Measurements from ENCODE around the gene PITX3. TPM values are rescaled to one million over a fixed set of nuclear protein-coding genes. Genes with fewer than 3 reads are reported as not detected.
A peak's percentile ranks its signal among the peaks of the same experiment; 100 is the strongest.
"Not testable (repeated sequence)": the region's sequence is repeated elsewhere in the genome, so short reads cannot be mapped to it uniquely, and the experiment has no call there.

Gene PITX3
- total and polyA plus RNA-seq, 7 donors, result 2.0 to 9.7 (median 7.6) TPM

DNA sequence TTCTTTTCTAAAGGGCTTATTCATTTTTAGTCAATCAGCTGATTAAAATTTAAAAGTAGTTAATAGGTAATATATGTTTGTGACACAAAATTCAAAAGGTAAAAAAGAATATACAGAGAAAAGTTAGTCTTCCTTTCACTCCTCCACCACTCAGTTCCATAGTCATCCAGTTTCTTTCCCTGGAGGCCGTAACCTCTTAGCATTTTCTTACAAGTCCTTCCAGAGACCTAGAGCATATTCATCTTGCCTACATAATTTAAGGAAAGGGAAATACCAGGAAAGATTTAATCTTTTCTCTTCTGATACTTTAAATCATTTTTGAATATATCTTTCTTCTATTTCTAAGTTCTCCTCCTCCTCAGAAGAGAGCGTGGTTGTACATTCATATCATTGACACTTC is 14.1 kb upstream of the PITX3 start:
- H3K36me3 ChIP-seq (ENCODE audit: insufficient read depth in 1 of 2, low read depth in 1 of 2), result peaks cover 0 to 16% of the 10 kb centered on the region in 2 donors
- intact Hi-C loops (cut with DNase I), result no loop called here

DNA sequence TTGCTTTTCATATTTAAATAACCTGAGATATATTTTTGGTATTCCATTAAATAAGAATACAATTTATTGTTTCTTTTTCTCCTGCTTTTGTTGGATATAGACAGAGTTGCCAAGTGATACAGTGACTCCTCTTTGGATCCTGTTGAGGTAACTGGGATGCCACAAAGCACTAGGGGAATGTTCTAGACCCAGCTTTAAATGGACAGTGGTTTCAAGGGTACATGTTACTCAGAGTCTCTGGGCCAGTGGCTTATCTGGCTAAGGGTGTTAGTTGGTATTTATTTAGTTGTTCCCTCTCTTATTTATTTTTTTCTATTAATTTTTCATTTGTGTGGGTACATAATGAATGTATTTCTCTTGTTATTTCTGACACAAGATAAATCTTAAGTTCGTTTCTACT is 13.1 kb upstream of the PITX3 start:
- peaks cover 0 to 6% of the 10 kb centered on the region in 2 donors for H3K36me3 ChIP-seq (ENCODE audit: insufficient read depth in 1 of 2, low read depth in 1 of 2)
- 69 to 79% (median 75%) methylated on average over 1 of the region's 1 CpG for WGBS, 3 donors
- H3K4me1 ChIP-seq, result peaks cover 22% of the 10 kb centered on the region
- no peak for DNase-seq
- TF ChIP-seq, protein P1, sequence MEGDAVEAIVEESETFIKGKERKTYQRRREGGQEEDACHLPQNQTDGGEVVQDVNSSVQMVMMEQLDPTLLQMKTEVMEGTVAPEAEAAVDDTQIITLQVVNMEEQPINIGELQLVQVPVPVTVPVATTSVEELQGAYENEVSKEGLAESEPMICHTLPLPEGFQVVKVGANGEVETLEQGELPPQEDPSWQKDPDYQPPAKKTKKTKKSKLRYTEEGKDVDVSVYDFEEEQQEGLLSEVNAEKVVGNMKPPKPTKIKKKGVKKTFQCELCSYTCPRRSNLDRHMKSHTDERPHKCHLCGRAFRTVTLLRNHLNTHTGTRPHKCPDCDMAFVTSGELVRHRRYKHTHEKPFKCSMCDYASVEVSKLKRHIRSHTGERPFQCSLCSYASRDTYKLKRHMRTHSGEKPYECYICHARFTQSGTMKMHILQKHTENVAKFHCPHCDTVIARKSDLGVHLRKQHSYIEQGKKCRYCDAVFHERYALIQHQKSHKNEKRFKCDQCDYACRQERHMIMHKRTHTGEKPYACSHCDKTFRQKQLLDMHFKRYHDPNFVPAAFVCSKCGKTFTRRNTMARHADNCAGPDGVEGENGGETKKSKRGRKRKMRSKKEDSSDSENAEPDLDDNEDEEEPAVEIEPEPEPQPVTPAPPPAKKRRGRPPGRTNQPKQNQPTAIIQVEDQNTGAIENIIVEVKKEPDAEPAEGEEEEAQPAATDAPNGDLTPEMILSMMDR (IDR thresholded peaks at IDR 0.05), result no peak
- intact Hi-C loops (cut with DNase I), result no loop called here
- peak in 1 of 4 donors; percentile 49 for ATAC-seq
- H3K9me3 ChIP-seq, result no peaks in the 10 kb centered on the region
- no peaks in the 10 kb centered on the region for H3K27me3 ChIP-seq (ENCODE audit: insufficient read depth in 3 of 3, low read length in 2 of 3)
- no peak overlapping the region for H3K27ac ChIP-seq
- no peak overlapping the region for H3K4me3 ChIP-seq

More for the DNA sequence above, 14.1 kb upstream of the PITX3 start:
- H3K4me1 ChIP-seq, result peaks cover 20% of the 10 kb centered on the region
- no peak overlapping the region for H3K4me3 ChIP-seq
- TF ChIP-seq, protein P1 (IDR thresholded peaks at IDR 0.05), result no peak
- WGBS, 3 donors, result 64 to 88% (median 87%) methylated on average over 2 of the region's 2 CpGs
- no peaks in the 10 kb centered on the region for H3K27me3 ChIP-seq (ENCODE audit: insufficient read depth in 3 of 3, low read length in 2 of 3)
- H3K9me3 ChIP-seq, result no peaks in the 10 kb centered on the region
- ATAC-seq, result no peak
- DNase-seq, result no peak
- no peak overlapping the region for H3K27ac ChIP-seq

DNA sequence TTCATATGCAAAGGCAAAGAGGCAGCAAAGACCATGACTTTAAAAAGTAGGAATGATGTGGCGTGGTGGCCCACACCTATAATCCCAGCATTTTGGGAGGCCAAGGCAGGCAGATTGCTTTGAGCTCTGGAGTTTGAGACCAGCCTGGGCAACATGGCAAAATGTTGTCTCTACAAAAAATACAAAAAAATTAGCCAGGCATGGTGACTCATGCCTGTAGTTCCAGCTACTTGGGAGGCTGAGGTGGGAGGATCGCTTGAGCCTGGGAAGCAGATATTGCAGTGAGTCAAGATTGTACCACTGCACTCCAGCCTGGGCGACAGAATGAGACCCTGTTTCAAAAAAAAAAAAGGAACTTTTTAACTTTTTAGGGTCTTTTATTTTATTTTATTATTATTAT is 11.2 kb upstream of the PITX3 start:
- ATAC-seq; H3K27me3 ChIP-seq (ENCODE audit: insufficient read depth in 3 of 3, low read length in 2 of 3); H3K36me3 ChIP-seq (ENCODE audit: insufficient read depth in 1 of 2, low read depth in 1 of 2); H3K4me3 ChIP-seq; H3K27ac ChIP-seq; DNase-seq; H3K9me3 ChIP-seq; intact Hi-C loops (cut with DNase I): not testable (repeated sequence)
- H3K4me1 ChIP-seq, result peaks cover 38% of the 10 kb centered on the region
- 93 to 98% (median 96%) methylated on average over 3 of the region's 3 CpGs for WGBS, 3 donors

DNA sequence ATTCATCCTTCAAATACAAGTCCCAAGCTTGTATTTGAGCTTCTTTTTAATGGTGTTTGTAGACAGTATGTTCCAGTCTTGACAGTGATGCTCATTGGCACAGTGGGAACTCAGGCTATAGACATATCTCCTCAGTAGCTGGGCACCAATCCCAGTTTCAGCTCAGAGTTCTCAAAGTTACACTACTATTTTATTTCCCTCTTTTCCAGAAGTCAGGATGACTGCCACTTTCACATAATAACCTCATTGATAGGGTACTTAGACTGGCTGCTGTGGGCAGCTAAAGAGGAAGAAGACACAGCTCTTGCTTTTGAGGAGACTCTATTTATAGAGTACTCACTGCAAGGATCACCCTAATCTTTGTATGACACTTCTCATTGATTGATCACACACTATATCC is 6.4 kb upstream of the PITX3 start:
- no peaks in the 10 kb centered on the region for H3K36me3 ChIP-seq (ENCODE audit: insufficient read depth in 1 of 2, low read depth in 1 of 2)
- no peaks in the 10 kb centered on the region for H3K9me3 ChIP-seq
- H3K27ac ChIP-seq, result peak overlapping the region; percentile 5
- intact Hi-C loops (cut with DNase I), result loop anchor here (5.0 to 10.0 kb wide), 2 partner anchors 35 to 47 kb away; no protein-coding TSS in a partner anchor
- TF ChIP-seq, protein P1 (IDR thresholded peaks at IDR 0.05), result no peak
- H3K4me3 ChIP-seq, result peak overlapping the region; percentile 89
- H3K27me3 ChIP-seq (ENCODE audit: insufficient read depth in 3 of 3, low read length in 2 of 3), result no peaks in the 10 kb centered on the region
- no peak for ATAC-seq
- H3K4me1 ChIP-seq, result peaks cover 55% of the 10 kb centered on the region
- DNase-seq, result no peak

DNA sequence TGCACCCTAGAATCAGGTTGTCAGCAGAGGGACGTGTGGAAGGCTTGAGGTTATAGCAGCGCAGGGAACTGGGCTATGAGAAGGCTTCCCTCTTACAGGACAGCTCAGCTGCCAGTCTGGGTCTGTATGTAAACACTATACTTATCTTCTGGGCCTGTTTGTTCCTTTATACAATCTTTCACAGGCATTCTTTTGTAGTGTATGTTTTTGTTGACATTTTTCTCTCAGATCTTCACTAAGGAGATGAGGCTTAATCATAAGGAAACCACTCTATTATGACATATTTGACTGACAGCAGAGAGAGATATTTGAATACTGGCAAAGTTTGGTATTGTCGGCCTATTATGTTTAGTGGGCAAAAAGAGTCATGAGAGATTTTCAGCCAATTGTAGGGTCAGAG is 4.9 kb upstream of the PITX3 start:
- DNase-seq, result no peak
- Histone ChIP-seq H3K27ac (peak overlapping the region; percentile 86), H3K4me3 (peak overlapping the region; percentile 89), H3K27me3 (ENCODE audit: insufficient read depth in 3 of 3, low read length in 2 of 3) (no peaks in the 10 kb centered on the region), H3K4me1 (peaks cover 64% of the 10 kb centered on the region), H3K36me3 (ENCODE audit: insufficient read depth in 1 of 2, low read depth in 1 of 2) (no peaks in the 10 kb centered on the region), H3K9me3 (no peaks in the 10 kb centered on the region)
- WGBS, 3 donors, result 10 to 15% (median 11%) methylated on average over 3 of the region's 3 CpGs
- ATAC-seq, result no peak
- intact Hi-C loops (cut with DNase I), result loop anchor here (5.0 to 10.0 kb wide), 2 partner anchors 36 to 49 kb away; no protein-coding TSS in a partner anchor
- TF ChIP-seq, protein P1 (IDR thresholded peaks at IDR 0.05), result no peak
